CD8-positive, alpha-beta memory T cell (primary cell): ENCODE results near the gene DNAAF5. TPM values are rescaled to one million over a fixed set of nuclear protein-coding genes. Genes with fewer than 3 reads are reported as not detected.

Source experiments
- CTCF ChIA-PET: fragments of 350-600 bp; sonication (Branson Sonifier 250); formaldehyde crosslinking; loops from one replicate; lab custom pipeline; 2021; ENCODE audit warnings: antibody characterized with exemption; lab: Charles Lee
- POLR2A ChIA-PET: fragments of 350-600 bp; sonication (Branson Sonifier 250); formaldehyde crosslinking; loops from one replicate; lab custom pipeline; 2021; ENCODE audit warnings: antibody characterized with exemption; lab: Charles Lee
- DNase-seq, 5 donors: peaks; one replicate each; pipeline versions ENCODE4 v3.0.0 to v3.0.0-alpha.2; 2020 to 2022; ENCODE audit warnings: mixed read lengths in 1 of 5
- H3K27ac ChIP-seq: one replicate; pipeline ENCODE4 v1.7.0; 2013; ENCODE audit warnings: low read depth, mild to moderate bottlenecking, low read length, moderate library complexity
- H3K27me3 ChIP-seq: 2 replicates; pipeline ENCODE4 v1.7.0; 2013; ENCODE audit warnings: low read length, mild to moderate bottlenecking; ENCODE audit not compliant: insufficient read depth, poor library complexity, severe bottlenecking
- H3K36me3 ChIP-seq: 2 replicates; pipeline ENCODE4 v1.7.0; 2013; ENCODE audit warnings: mild to moderate bottlenecking, low read length, moderate library complexity; ENCODE audit not compliant: insufficient read depth
- H3K4me1 ChIP-seq: 2 replicates; pipeline ENCODE4 v1.7.0; 2013; ENCODE audit warnings: mild to moderate bottlenecking, low read length, moderate library complexity; ENCODE audit not compliant: insufficient read depth
- H3K4me3 ChIP-seq: 2 replicates; pipeline ENCODE4 v1.7.0; 2013; ENCODE audit warnings: mild to moderate bottlenecking, low read length
- H3K9me3 ChIP-seq: 2 replicates; pipeline ENCODE4 v1.7.0; 2013; ENCODE audit warnings: mild to moderate bottlenecking, low read length
- H3K27ac Mint-ChIP-seq, 8 donors: one replicate each; pipeline ENCODE4 v1.8.0; 2020 to 2021; ENCODE audit warnings: mixed read lengths in 8 of 8, mild to moderate bottlenecking in 6 of 8, inconsistent platforms in 3 of 8, moderate library complexity in 3 of 8
- H3K27me3 Mint-ChIP-seq, 2 donors: one replicate each; pipeline ENCODE4 v1.8.0; 2020 to 2021; ENCODE audit warnings: mixed read lengths in 2 of 2, mild to moderate bottlenecking in 1 of 2, moderate library complexity in 1 of 2
- H3K36me3 Mint-ChIP-seq, 3 donors: one replicate each; pipeline ENCODE4 v1.8.0; 2020 to 2021; ENCODE audit warnings: mixed read lengths in 3 of 3, inconsistent platforms in 1 of 3, mild to moderate bottlenecking in 1 of 3
- H3K4me1 Mint-ChIP-seq, 3 donors: one replicate each; pipeline ENCODE4 v1.8.0; 2020 to 2021; ENCODE audit warnings: mixed read lengths in 3 of 3, inconsistent platforms in 1 of 3, mild to moderate bottlenecking in 1 of 3
- H3K4me3 Mint-ChIP-seq, 7 donors: one replicate each; pipeline ENCODE4 v1.8.0; 2020 to 2021; ENCODE audit warnings: mixed read lengths in 7 of 7, mild to moderate bottlenecking in 6 of 7, moderate library complexity in 4 of 7, inconsistent platforms in 2 of 7
- H3K9me3 Mint-ChIP-seq, 5 donors: one replicate each; pipeline ENCODE4 v1.8.0; 2020 to 2022; ENCODE audit warnings: mixed read lengths in 5 of 5, mild to moderate bottlenecking in 3 of 5, moderate library complexity in 2 of 5, inconsistent platforms in 1 of 5
- polyA plus RNA-seq: library from polyadenylated mRNA; unstranded; fragments of 300-500 nt; fragmentation: Illumina TruSeq; gene quantifications from one replicate; pipeline ENCODE4 v1.2.3, GENCODE V29; 2021
- total RNA-seq, 2 experiments: library from RNA; stranded (reverse); gene quantifications; one replicate each; pipeline ENCODE4 v1.2.3, GENCODE V29; 2021

DNAAF5 gene
- total and polyA plus RNA-seq, 3 experiments from 2014 or later, result 4.4 to 48.0 (median 47.3) TPM

DNA sequence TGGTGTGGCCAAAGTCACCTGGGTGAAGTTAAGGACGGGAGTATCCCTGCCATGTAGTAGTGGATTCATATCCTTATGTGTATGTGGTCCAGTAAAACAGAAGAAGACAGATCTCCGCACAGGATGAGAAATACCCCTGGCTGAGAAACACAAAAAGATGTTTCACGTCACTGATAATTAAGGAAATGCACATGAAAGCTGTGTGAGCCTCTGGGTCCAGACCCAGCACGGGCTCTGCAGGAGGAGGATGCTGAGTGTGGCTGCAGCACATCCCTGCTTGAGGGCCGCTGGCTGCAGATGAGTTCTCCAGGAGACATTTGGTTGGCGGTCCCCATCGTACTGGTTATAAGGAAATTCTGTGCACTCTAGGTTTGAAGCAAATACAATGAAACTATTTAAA lies 97.6 kb downstream of the DNAAF5 start:
- no peaks in the 10 kb centered on the region for H3K36me3 ChIP-seq
- H3K4me3 ChIP-seq, result no peak overlapping the region
- H3K4me1 ChIP-seq, result peaks cover 8% of the 10 kb centered on the region
- H3K27ac ChIP-seq, result no peak overlapping the region
- H3K9me3 Mint-ChIP-seq, result no peaks in the 10 kb centered on the region
- H3K27me3 Mint-ChIP-seq, result no peaks in the 10 kb centered on the region
- no peak overlapping the region for H3K27ac Mint-ChIP-seq
- no peaks in the 10 kb centered on the region for H3K27me3 ChIP-seq
- peak in 1 of 5 donors; percentile 8 for DNase-seq
- H3K4me3 Mint-ChIP-seq, result no peak overlapping the region
- H3K36me3 Mint-ChIP-seq, result peaks cover 0 to 50% (median 6%) of the 10 kb centered on the region in 3 donors
- peaks cover 21 to 67% (median 47%) of the 10 kb centered on the region in 3 donors for H3K4me1 Mint-ChIP-seq
- CTCF ChIA-PET, result no interaction called here
- no peaks in the 10 kb centered on the region for H3K9me3 ChIP-seq
- POLR2A ChIA-PET, result no interaction called here

DNA sequence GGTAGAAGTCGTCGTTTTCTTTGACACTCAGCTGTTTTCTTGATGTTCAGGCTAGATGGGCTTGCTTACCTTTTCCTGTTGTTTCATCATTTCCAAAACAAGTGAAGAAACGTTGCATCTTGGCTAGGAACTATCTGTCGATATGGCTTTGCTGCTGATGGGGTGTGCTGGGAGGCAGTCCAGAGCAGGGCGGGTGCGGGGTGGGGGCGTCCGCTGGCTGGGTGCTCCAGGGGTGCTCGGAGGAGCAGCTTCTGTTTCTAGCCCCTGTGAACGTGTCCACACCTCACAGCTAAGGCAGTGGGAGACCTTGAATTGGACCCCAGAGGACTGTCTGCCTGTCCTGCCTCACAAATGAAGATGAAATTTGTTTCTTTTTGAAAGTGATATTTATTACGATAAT lies 98.2 kb downstream of the DNAAF5 start:
- Mint-ChIP-seq H3K27ac (peak overlapping the region in 2 of 8 donors; percentile 31 to 82), H3K27me3 (no peaks in the 10 kb centered on the region), H3K9me3 (no peaks in the 10 kb centered on the region), H3K36me3 (peaks cover 0 to 50% (median 6%) of the 10 kb centered on the region in 3 donors), H3K4me3 (no peak overlapping the region), H3K4me1 (peaks cover 18 to 65% (median 45%) of the 10 kb centered on the region in 3 donors)
- ChIA-PET CTCF (no interaction called here), POLR2A (interaction anchor here (0.6 kb wide), 1 partner anchor 14 kb away, joined by 4 read pairs; no protein-coding TSS in a partner anchor)
- H3K4me3 ChIP-seq, result no peak overlapping the region
- DNase-seq, result peak in 1 of 5 donors; percentile 35
- H3K27ac ChIP-seq, result no peak overlapping the region
- peaks cover 8% of the 10 kb centered on the region for H3K4me1 ChIP-seq
- H3K36me3 ChIP-seq, result no peaks in the 10 kb centered on the region
- no peaks in the 10 kb centered on the region for H3K27me3 ChIP-seq
- H3K9me3 ChIP-seq, result no peaks in the 10 kb centered on the region

DNA sequence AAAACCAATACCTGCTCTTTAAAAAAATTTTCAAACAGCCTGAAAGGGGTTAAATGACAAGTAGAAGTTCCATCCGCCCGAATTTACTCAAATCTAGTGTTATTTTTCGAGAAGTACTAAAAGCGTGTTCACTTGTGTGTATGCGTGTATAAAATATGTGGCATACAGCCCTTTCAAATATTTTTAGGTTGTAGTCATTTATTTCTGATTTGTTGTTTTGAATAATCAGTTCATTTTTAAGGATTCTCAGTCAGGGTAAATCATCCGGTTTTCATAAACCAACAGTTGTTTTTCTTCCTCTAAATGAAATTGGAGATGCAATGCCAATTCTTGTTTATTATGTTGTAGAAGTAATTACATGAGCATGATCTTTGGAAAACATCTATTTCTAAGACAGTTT lies 98.9 kb downstream of the DNAAF5 start:
- no peak overlapping the region for H3K27ac ChIP-seq
- CTCF ChIA-PET, result no interaction called here

DNA sequence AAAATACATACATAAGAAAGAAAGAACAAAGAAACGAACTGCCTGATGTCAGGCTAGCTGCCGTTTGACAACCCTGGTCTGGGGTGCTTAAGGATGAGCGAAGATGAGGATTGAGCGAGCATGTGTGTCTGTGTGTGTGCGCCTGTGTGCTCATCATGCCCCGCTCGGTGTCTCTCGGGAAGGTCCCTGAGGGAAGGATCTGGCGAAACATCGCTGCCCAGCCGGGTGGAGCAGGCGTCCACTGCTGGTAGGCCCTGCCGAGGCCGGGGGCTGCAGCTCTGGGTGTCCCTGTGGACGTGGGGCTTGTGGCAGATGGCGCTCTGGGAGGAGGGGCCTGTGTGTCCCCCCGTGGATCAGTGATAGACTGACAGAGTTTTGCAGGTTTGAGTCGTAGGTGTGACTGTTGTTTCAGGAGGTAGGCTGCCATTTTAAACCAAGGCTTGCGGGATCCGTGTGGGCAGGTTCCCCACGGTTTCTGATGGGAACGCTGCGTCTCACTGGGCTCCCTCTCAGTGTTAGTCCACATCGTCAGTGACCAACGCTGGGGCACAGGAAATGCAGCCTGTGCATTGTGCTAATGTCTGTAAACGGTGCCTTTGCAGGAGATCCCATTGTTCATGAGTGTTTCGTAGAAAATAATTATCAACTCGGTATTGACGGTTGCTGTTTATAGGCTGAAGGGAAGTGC lies 99.9 kb downstream of the DNAAF5 start:
- no peaks in the 10 kb centered on the region for H3K36me3 ChIP-seq
- Mint-ChIP-seq H3K27ac (peak overlapping the region in 2 of 8 donors; percentile 30 to 52), H3K4me3 (peak overlapping the region in 1 of 7 donors; percentile 40), H3K27me3 (no peaks in the 10 kb centered on the region), H3K36me3 (peaks cover 0 to 44% (median 2%) of the 10 kb centered on the region in 3 donors), H3K9me3 (no peaks in the 10 kb centered on the region), H3K4me1 (peaks cover 23 to 68% (median 51%) of the 10 kb centered on the region in 3 donors)
- no peak overlapping the region for H3K4me3 ChIP-seq
- POLR2A ChIA-PET, result no interaction called here
- H3K27me3 ChIP-seq, result no peaks in the 10 kb centered on the region
- CTCF ChIA-PET, result interaction anchor here (2.0 kb wide), 1 partner anchor 8 kb away, joined by 7 read pairs; no protein-coding TSS in a partner anchor
- H3K27ac ChIP-seq, result no peak overlapping the region
- peaks cover 17% of the 10 kb centered on the region for H3K4me1 ChIP-seq
- no peaks in the 10 kb centered on the region for H3K9me3 ChIP-seq
- DNase-seq, result peak in 1 of 5 donors; percentile 22

More for the DNA sequence above, 98.9 kb downstream of the DNAAF5 start:
- Mint-ChIP-seq H3K4me1 (peaks cover 21 to 67% (median 50%) of the 10 kb centered on the region in 3 donors), H3K27ac (no peak overlapping the region), H3K27me3 (no peaks in the 10 kb centered on the region), H3K4me3 (no peak overlapping the region), H3K36me3 (peaks cover 0 to 50% (median 6%) of the 10 kb centered on the region in 3 donors), H3K9me3 (no peaks in the 10 kb centered on the region)
- no peak for DNase-seq
- Histone ChIP-seq H3K36me3 (no peaks in the 10 kb centered on the region), H3K4me3 (no peak overlapping the region), H3K27me3 (no peaks in the 10 kb centered on the region), H3K4me1 (peaks cover 13% of the 10 kb centered on the region), H3K9me3 (no peaks in the 10 kb centered on the region)
- POLR2A ChIA-PET, result interaction anchor here (0.6 kb wide), 1 partner anchor 15 kb away, joined by 4 read pairs; no protein-coding TSS in a partner anchor

DNA sequence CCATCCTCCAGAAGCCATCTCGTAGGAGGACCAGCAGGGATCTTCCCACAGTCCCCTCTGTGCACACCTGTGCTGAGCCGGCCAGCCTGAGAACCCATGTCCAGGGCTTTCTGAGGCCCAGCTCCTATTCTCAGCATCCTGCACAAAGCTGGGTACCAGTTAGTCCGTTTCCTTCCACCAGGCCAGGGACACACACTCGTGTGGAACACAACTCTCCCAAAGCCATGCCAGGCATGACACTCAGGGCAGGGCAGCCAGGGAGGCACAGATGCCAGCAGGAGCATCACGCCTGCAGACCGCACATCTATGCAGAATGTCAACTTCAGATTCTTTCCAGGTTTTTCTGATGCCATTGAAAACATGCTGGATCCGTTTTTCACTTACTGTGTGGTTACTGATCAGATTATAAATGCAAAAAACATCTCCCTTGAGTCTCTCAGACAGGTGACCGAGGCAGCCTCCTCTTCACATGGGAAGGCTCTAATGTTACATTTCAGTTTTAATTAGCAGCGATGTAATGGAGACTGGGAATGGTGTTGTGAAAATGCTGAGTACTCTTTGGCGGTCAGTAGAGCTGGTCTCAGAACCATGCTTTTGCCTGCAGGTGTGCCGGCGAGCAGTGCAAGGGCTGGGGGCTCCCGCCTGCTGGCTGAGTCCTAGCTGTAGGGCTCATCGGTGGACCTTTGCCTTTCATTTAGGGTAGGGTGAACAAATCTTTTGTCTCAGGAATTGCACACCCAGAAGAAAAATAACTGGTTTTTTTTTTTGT lies 102.5 kb downstream of the DNAAF5 start:
- no peaks in the 10 kb centered on the region for H3K36me3 ChIP-seq
- Mint-ChIP-seq H3K4me3 (no peak overlapping the region), H3K27ac (no peak overlapping the region), H3K27me3 (no peaks in the 10 kb centered on the region), H3K9me3 (no peaks in the 10 kb centered on the region), H3K4me1 (peaks cover 35 to 70% (median 47%) of the 10 kb centered on the region in 3 donors), H3K36me3 (peaks cover 0 to 31% (median 6%) of the 10 kb centered on the region in 3 donors)
- no peak overlapping the region for H3K27ac ChIP-seq
- no peaks in the 10 kb centered on the region for H3K27me3 ChIP-seq
- H3K4me3 ChIP-seq, result no peak overlapping the region
- POLR2A ChIA-PET, result no interaction called here
- no peaks in the 10 kb centered on the region for H3K9me3 ChIP-seq
- CTCF ChIA-PET, result interaction anchor here (2.0 kb wide), 1 partner anchor 11 kb away, joined by 7 read pairs; no protein-coding TSS in a partner anchor
- no peak for DNase-seq
- H3K4me1 ChIP-seq, result peaks cover 36% of the 10 kb centered on the region

DNA sequence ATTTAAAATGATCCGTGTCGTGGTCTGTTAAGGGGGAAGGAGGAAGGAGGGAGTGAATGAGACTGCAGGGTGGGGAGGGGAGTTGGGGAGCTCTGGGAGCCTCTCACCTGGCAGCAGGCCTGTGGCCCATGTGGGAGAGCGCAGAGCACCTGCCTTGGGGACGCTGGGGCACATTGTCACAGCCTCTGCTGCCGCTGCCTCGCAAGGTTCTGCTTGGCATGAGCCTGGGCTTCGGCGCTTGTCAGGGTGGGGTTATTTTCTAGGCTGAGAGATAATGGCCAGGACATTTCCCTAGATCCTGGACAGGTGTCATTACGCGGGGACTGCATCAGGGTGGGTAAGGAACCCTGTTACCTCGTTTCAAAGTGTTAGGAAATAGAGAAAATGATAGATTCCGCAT lies 103.6 kb downstream of the DNAAF5 start:
- ChIA-PET POLR2A (interaction anchor here (2.5 kb wide), 1 partner anchor 13 kb away, joined by 6 read pairs; no protein-coding TSS in a partner anchor), CTCF (no interaction called here)
- Mint-ChIP-seq H3K36me3 (peaks cover 0 to 26% (median 6%) of the 10 kb centered on the region in 3 donors), H3K4me1 (peaks cover 33 to 69% (median 46%) of the 10 kb centered on the region in 3 donors), H3K4me3 (no peak overlapping the region), H3K9me3 (no peaks in the 10 kb centered on the region), H3K27ac (peak overlapping the region in 5 of 8 donors; percentile 18 to 89 (median 77)), H3K27me3 (no peaks in the 10 kb centered on the region)
- Histone ChIP-seq H3K36me3 (no peaks in the 10 kb centered on the region), H3K27me3 (no peaks in the 10 kb centered on the region), H3K4me1 (peaks cover 36% of the 10 kb centered on the region), H3K27ac (no peak overlapping the region), H3K4me3 (no peak overlapping the region), H3K9me3 (no peaks in the 10 kb centered on the region)
- no peak for DNase-seq

DNA sequence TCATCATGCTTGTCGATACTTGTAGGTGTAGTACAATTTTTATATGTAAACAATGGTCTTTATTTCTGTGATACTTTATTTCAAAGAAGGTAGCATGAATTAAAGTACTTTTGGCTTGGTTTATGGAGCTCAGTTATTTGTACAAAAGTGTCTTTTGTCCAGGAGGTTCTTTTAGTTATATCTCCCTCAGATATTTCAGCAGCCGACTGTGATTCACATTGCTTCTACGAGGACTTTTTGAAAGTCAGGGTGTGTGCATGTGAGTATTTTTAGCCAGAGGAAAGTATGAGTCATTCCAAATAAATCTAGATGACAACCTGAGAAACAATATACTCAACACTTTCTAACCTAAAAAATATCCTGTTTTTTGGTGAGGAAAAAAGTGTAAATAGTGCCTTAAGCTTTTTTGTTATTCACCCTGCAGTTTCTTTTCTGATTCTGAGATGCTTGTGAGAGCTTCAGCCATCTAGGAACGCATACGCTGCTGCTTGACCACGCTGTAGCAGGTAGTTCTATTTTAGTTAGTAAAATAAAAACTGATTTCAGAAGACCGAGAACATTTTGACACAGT lies 105.2 kb downstream of the DNAAF5 start:
- Mint-ChIP-seq H3K4me1 (peaks cover 34 to 69% (median 40%) of the 10 kb centered on the region in 3 donors), H3K36me3 (peaks cover 0 to 23% (median 4%) of the 10 kb centered on the region in 3 donors), H3K27ac (peak overlapping the region; percentile 69 to 97 (median 94)), H3K9me3 (no peaks in the 10 kb centered on the region), H3K4me3 (peak overlapping the region; percentile 4 to 90 (median 77)), H3K27me3 (no peaks in the 10 kb centered on the region)
- POLR2A ChIA-PET, result interaction anchor here (1.7 to 2.5 kb wide), 2 partner anchors 15 to 19 kb away, joined by 6 read pairs; no protein-coding TSS in a partner anchor
- CTCF ChIA-PET, result interaction anchor here (0.7 to 2.0 kb wide), 7 partner anchors 10 to 469 kb away, joined by 3 to 6 read pairs (median 3); no protein-coding TSS in a partner anchor
- Histone ChIP-seq H3K4me3 (peak overlapping the region; percentile 34), H3K4me1 (peaks cover 36% of the 10 kb centered on the region), H3K27ac (peak overlapping the region; percentile 68), H3K36me3 (no peaks in the 10 kb centered on the region), H3K9me3 (no peaks in the 10 kb centered on the region), H3K27me3 (no peaks in the 10 kb centered on the region)
- DNase-seq, result peak in 1 of 5 donors; percentile 52
